ENCODE measurements around the gene ANTXR1.

DNA sequence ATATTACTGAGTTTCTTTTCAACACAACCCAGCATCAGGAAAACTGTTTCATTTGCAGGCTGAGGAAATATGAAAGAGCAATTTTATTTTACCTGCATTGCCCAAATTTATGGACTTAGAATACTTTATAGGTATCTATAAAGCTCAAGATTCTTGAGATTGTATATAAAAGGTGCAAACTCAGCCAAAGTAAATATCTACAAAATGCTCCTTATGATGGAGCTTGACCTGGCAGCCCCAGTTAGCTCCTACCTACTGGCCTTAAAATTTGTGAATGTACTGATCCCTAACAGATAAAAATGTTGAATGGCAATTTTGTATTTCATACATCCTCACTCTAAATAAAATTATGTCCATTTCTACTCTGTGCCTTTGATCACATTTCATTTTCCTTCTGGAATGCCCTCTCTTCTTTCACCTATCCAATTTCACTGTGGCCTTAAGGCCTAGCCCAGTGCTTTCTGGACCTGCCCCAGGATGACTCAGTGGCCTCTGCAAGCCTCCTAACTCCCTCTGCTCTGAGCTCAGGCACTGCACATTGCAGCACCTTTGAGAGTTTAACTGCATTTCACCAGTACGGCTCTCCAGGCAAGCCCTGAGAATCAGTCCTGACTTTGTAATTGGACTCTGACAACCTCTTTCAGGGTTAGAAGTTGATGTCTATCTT lies 125.9 kb downstream of the ANTXR1 start:
- TF ChIP-seq, protein P1, sequence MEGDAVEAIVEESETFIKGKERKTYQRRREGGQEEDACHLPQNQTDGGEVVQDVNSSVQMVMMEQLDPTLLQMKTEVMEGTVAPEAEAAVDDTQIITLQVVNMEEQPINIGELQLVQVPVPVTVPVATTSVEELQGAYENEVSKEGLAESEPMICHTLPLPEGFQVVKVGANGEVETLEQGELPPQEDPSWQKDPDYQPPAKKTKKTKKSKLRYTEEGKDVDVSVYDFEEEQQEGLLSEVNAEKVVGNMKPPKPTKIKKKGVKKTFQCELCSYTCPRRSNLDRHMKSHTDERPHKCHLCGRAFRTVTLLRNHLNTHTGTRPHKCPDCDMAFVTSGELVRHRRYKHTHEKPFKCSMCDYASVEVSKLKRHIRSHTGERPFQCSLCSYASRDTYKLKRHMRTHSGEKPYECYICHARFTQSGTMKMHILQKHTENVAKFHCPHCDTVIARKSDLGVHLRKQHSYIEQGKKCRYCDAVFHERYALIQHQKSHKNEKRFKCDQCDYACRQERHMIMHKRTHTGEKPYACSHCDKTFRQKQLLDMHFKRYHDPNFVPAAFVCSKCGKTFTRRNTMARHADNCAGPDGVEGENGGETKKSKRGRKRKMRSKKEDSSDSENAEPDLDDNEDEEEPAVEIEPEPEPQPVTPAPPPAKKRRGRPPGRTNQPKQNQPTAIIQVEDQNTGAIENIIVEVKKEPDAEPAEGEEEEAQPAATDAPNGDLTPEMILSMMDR (IDR thresholded peaks at IDR 0.05): peak in 1 of 4 experiments; percentile 17
- TF ChIP-seq POLR2A (IDR thresholded peaks at IDR 0.05): no peak

All from uterus (tissue), 2 donors.